Adrenal gland (tissue), 12 donors: ENCODE results near the gene USP8. TPM values are rescaled to one million over a fixed set of nuclear protein-coding genes. Genes with fewer than 3 reads are reported as not detected.
"Not testable (repeated sequence)": the region's sequence is repeated elsewhere in the genome, so short reads cannot be mapped to it uniquely, and the experiment has no call there.

Source experiments
- DNase-seq, 7 donors: peaks; one replicate each; pipeline ENCODE4 v3.0.0-alpha.2; 2019 to 2020
- H3K27ac ChIP-seq, 5 donors: fragments of 200-600 bp; sonication (generic) in 4 of 5; 1 replicate in 3 of 5; 2 replicates in 2 of 5; pipeline versions ENCODE4 v1.5.1 to v1.8.0; 2016 to 2020; ENCODE audit warnings: mild to moderate bottlenecking in 1 of 5
- H3K27me3 ChIP-seq: fragments of 200-600 bp; 2 replicates; pipeline ENCODE4 v1.8.0; 2021
- H3K36me3 ChIP-seq, 2 donors: fragments of 200-600 bp; replicated peaks in 1 of 2; 1 replicate in 1 of 2; 2 replicates in 1 of 2; pipeline versions ENCODE4 v1.5.1 to v1.8.0; 2018 to 2022
- H3K4me1 ChIP-seq, 2 donors: fragments of 200-600 bp; replicated peaks in 1 of 2; 1 replicate in 1 of 2; 2 replicates in 1 of 2; pipeline versions ENCODE4 v1.5.1 to v1.8.0; 2018 to 2021
- H3K4me3 ChIP-seq, 4 donors: fragments of 200-600 bp; sonication (generic) in 3 of 4; one replicate each; pipeline ENCODE4 v1.5.1; 2016 to 2018
- H3K9me3 ChIP-seq, 3 donors: fragments of 200-600 bp; sonication (generic) in 1 of 3; replicated peaks in 1 of 3; 1 replicate in 2 of 3; 2 replicates in 1 of 3; pipeline versions ENCODE4 v1.5.1 to v1.8.0; 2016 to 2021
- CTCF ChIP-seq, 6 experiments: fragments of 450-650 bp in 4 of 6; fragments of 200-600 bp in 2 of 6; sonication (generic) in 1 of 6; IDR thresholded peaks; 1 replicate in 5 of 6; 2 replicates in 1 of 6; pipeline versions ENCODE4 v1.5.1 to v1.8.0; 2016 to 2021; ENCODE audit warnings: antibody characterized with exemption in 6 of 6, mild to moderate bottlenecking in 2 of 6, moderate library complexity in 1 of 6
- POLR2A ChIP-seq, 2 donors: fragments of 450-650 bp; IDR thresholded peaks; one replicate each; pipeline ENCODE4 v1.6.1; 2017; ENCODE audit warnings: antibody characterized with exemption in 2 of 2, mild to moderate bottlenecking in 2 of 2, moderate library complexity in 1 of 2
- WGBS, 4 donors: extraction: QIAGEN DNeasy Blood & Tissue Kit in 2 of 4; methylation state at CpG; one replicate each; pipeline versions ENCODE4 v1.1.5 to v1.1.7; 2013 to 2017; 5-methylcytosine and 5-hydroxymethylcytosine counted together
- intact Hi-C, 2 donors: fragments of 100-400 bp; cut with DNase I; formaldehyde crosslinking; loops; one replicate each; pipeline versions ENCODE4 v1.14.1 to v1.15.0; 2022 to 2023
- polyA plus RNA-seq, 3 donors: library from polyadenylated mRNA; stranded (reverse); fragments of 200-250 nt in 2 of 3; fragments of 350-450 nt in 1 of 3; fragmentation: Illumina TruSeq in 1 of 3; extraction: RNeasy Lipid Tissue Mini Kit (QIAGEN cat#74804) in 1 of 3; gene quantifications; one replicate each; pipeline ENCODE4 v1.2.3, GENCODE V29; 2013 to 2014
- total RNA-seq, 9 donors: library from RNA; depleted of rRNA in 4 of 9; stranded (reverse); fragments of >200 nt in 4 of 9; fragments of 120-200 nt in 1 of 9; fragmentation: NEBNext Ultra II Directional in 1 of 9; extraction: Animal tissue kit (Norgen Biotek cat#: 25700) in 1 of 9; gene quantifications; one replicate each; pipeline versions ENCODE4 v1.1.0 to v1.2.4, GENCODE V29; 2013 to 2023
- donor health status: healthy with polysubstance abuse.
- donor health status: Bipolar disorder and iron deficiency.
- donor health status: DM: yes; HTN: yes; CAD: no.
- donor health status: DM: no; HTN: no; CAD: no.
- donor health status: DM: no; HTN: no; CAD: no.
- donor health status: DM: yes; HTN: yes; CAD: no.

The USP8 gene
- total and polyA plus RNA-seq, 12 donors: 15.4 to 81.6 (median 60.2) TPM

- no peaks in the 10 kb centered on the region for H3K27me3 ChIP-seq
- H3K4me1 ChIP-seq: no peaks in the 10 kb centered on the region
- intact Hi-C loops: no loop called here
- no peak overlapping the region for H3K4me3 ChIP-seq
- H3K27ac ChIP-seq: no peak overlapping the region
- no peak for DNase-seq
- H3K36me3 ChIP-seq: peaks cover 0 to 39% of the 10 kb centered on the region in 2 donors
- H3K9me3 ChIP-seq: no peaks in the 10 kb centered on the region
- WGBS, 4 donors: 90 to 97% (median 93%) methylated on average over 5 to 7 of the region's 7 CpGs
- TF ChIP-seq CTCF (IDR thresholded peaks at IDR 0.05) (no peak), POLR2A (IDR thresholded peaks at IDR 0.05) (no peak)
Measured at GRCh38 chr15:50503144-50503543, 78.9 kb downstream of the USP8 start.

GRCh38 chr15:50505656-50506055, 81.5 kb downstream of the USP8 start:
- intact Hi-C loops, H3K27ac ChIP-seq, H3K4me3 ChIP-seq, H3K9me3 ChIP-seq, DNase-seq, H3K27me3 ChIP-seq, H3K4me1 ChIP-seq: not testable (repeated sequence)
- H3K36me3 ChIP-seq: peaks cover 0 to 15% of the 10 kb centered on the region in 2 donors
- WGBS, 4 donors: 80 to 96% (median 88%) methylated on average over 2 of the region's 2 CpGs

- Histone ChIP-seq H3K4me3 (no peak overlapping the region), H3K36me3 (peaks cover 0 to 13% of the 10 kb centered on the region in 2 donors), H3K27ac (no peak overlapping the region), H3K9me3 (no peaks in the 10 kb centered on the region), H3K4me1 (no peaks in the 10 kb centered on the region), H3K27me3 (no peaks in the 10 kb centered on the region)
- peak; percentile 34 to 70 (median 63) for DNase-seq
- TF ChIP-seq CTCF (IDR thresholded peaks at IDR 0.05) (no peak), POLR2A (IDR thresholded peaks at IDR 0.05) (no peak)
- intact Hi-C loops: no loop called here
- WGBS, 4 donors: 36 to 47% (median 43%) methylated on average over 7 to 8 of the region's 8 CpGs
Measured at GRCh38 chr15:50506121-50506520, 81.9 kb downstream of the USP8 start.

GRCh38 chr15:50513001-50513400, 88.8 kb downstream of the USP8 start:
- intact Hi-C loops: no loop called here

More at GRCh38 chr15:50513001-50513400, 88.8 kb downstream of the USP8 start:
- no peak overlapping the region for H3K4me3 ChIP-seq
- H3K4me1 ChIP-seq: no peaks in the 10 kb centered on the region
- H3K9me3 ChIP-seq: no peaks in the 10 kb centered on the region
- TF ChIP-seq POLR2A (IDR thresholded peaks at IDR 0.05): no peak
- TF ChIP-seq CTCF (IDR thresholded peaks at IDR 0.05): no peak
- H3K27ac ChIP-seq: no peak overlapping the region
- no peak for DNase-seq
- H3K36me3 ChIP-seq: no peaks in the 10 kb centered on the region
- H3K27me3 ChIP-seq: no peaks in the 10 kb centered on the region
